HepG2 (cell line): ENCODE measurements around the gene DPH3. TPM values are rescaled to one million over a fixed set of nuclear protein-coding genes. Genes with fewer than 3 reads are reported as not detected.

Experiments
- CHCHD3 ChIP-seq: sonication (generic); formaldehyde crosslinking; IDR thresholded peaks from 2 replicates; pipeline ENCODE4 v1.8.0; 2022; ENCODE audit warnings: mild to moderate bottlenecking, missing genetic modification reagents, moderate library complexity
- CHD2 ChIP-seq: IDR thresholded peaks from 2 replicates; pipeline ENCODE4 v1.6.1; 2011; ENCODE audit warnings: low read depth, low read length, improper control_type of control experiment
- FOXO1 ChIP-seq: sonication (generic); formaldehyde crosslinking; IDR thresholded peaks from 2 replicates; pipeline ENCODE4 v1.4.0; 2020; ENCODE audit warnings: missing genetic modification reagents
- HIC2 ChIP-seq: sonication (generic); formaldehyde crosslinking; IDR thresholded peaks from 2 replicates; pipeline ENCODE4 v1.9.0; 2022; ENCODE audit warnings: low read depth, missing genetic modification reagents
- IRF9 ChIP-seq: sonication (generic); formaldehyde crosslinking; IDR thresholded peaks from 2 replicates; pipeline ENCODE4 v1.8.0; 2022; ENCODE audit warnings: missing genetic modification reagents, mild to moderate bottlenecking, borderline replicate concordance
- MTA1 ChIP-seq: sonication (generic); formaldehyde crosslinking; IDR thresholded peaks from 2 replicates; pipeline ENCODE4 v1.4.0; 2020; ENCODE audit warnings: missing genetic modification reagents, mild to moderate bottlenecking, borderline replicate concordance
- NCOR1 ChIP-seq: fragments of 200-600 bp; sonication (generic); IDR thresholded peaks from 2 replicates; pipeline ENCODE4 v1.7.0; 2017; ENCODE audit warnings: antibody characterized with exemption, low read length, borderline replicate concordance
- NFE2 ChIP-seq: sonication (generic); formaldehyde crosslinking; IDR thresholded peaks from 2 replicates; pipeline ENCODE4 v1.4.0; 2020; ENCODE audit warnings: missing genetic modification reagents
- RARA ChIP-seq: IDR thresholded peaks from 2 replicates; pipeline ENCODE4 v1.6.1; 2016; ENCODE audit warnings: missing genetic modification reagents, missing compliant biosample characterization
- SATB2 ChIP-seq: sonication (generic); formaldehyde crosslinking; IDR thresholded peaks from 2 replicates; pipeline ENCODE4 v1.5.0; 2020; ENCODE audit warnings: missing genetic modification reagents
- SP1 ChIP-seq, 2 experiments: fragments of 450-650 bp in 1 of 2; sonication (generic) in 1 of 2; formaldehyde crosslinking in 1 of 2; IDR thresholded peaks; 2 replicates each; pipeline versions ENCODE4 v1.4.0 to v1.6.1; 2016 to 2020; ENCODE audit warnings: missing genetic modification reagents in 1 of 2
- SRSF1 ChIP-seq: fragments of 200-400 bp; formaldehyde crosslinking; optimal IDR thresholded peaks from 2 replicates; pipeline ENCODE3; 2017; ENCODE audit warnings: mild to moderate bottlenecking, low read depth, low read length, moderate library complexity
- YEATS4 ChIP-seq: sonication (generic); formaldehyde crosslinking; IDR thresholded peaks from 2 replicates; pipeline ENCODE4 v1.4.0; 2020; ENCODE audit warnings: missing genetic modification reagents, borderline replicate concordance
- ZBTB34 ChIP-seq: sonication (generic); formaldehyde crosslinking; IDR thresholded peaks from 2 replicates; pipeline ENCODE4 v1.8.0; 2022; ENCODE audit warnings: mild to moderate bottlenecking, missing genetic modification reagents
- ZBTB37 ChIP-seq: sonication (generic); formaldehyde crosslinking; IDR thresholded peaks from 2 replicates; pipeline ENCODE4 v1.4.0; 2020; ENCODE audit warnings: mild to moderate bottlenecking, missing genetic modification reagents
- ZNF160 ChIP-seq: sonication (generic); formaldehyde crosslinking; IDR thresholded peaks from 2 replicates; pipeline ENCODE4 v1.8.0; 2022; ENCODE audit warnings: mild to moderate bottlenecking, inconsistent platforms, missing genetic modification reagents
- ZNF232 ChIP-seq: sonication (generic); formaldehyde crosslinking; IDR thresholded peaks from 2 replicates; pipeline ENCODE4 v1.4.0; 2020; ENCODE audit warnings: missing genetic modification reagents, borderline replicate concordance
- ZNF276 ChIP-seq: sonication (generic); formaldehyde crosslinking; IDR thresholded peaks from 2 replicates; pipeline ENCODE4 v1.4.0; 2020; ENCODE audit warnings: mild to moderate bottlenecking, low read depth, missing genetic modification reagents
- ZNF547 ChIP-seq: sonication (generic); formaldehyde crosslinking; IDR thresholded peaks from 2 replicates; pipeline ENCODE4 v1.5.1; 2020; ENCODE audit warnings: mild to moderate bottlenecking, missing genetic modification reagents
- ZNF562 ChIP-seq: sonication (generic); formaldehyde crosslinking; IDR thresholded peaks from 2 replicates; pipeline ENCODE4 v1.8.0; 2022; ENCODE audit warnings: missing genetic modification reagents, borderline replicate concordance
- ZNF639 ChIP-seq: conservative IDR thresholded peaks from 2 replicates; pipeline ENCODE4 v1.6.1; 2018; ENCODE audit warnings: missing genetic modification reagents
- polyA plus RNA-seq, 8 experiments: library from polyadenylated mRNA; depleted of rRNA in 3 of 8; stranded (reverse) in 7 of 8; unstranded in 1 of 8; fragments of >200 nt; fragmentation: Illumina TruSeq in 4 of 8; extraction: Trizol in 4 of 8; gene quantifications; 2 replicates each; pipeline versions ENCODE4 v1.2.1 to v1.2.3, GENCODE V29; 2011 to 2016; ENCODE audit warnings: low read depth in 4 of 8, missing spikeins in 1 of 8, mixed read lengths in 1 of 8; ENCODE audit not compliant: insufficient read depth in 1 of 8
- total RNA-seq, 5 experiments: library from RNA; depleted of rRNA; stranded (reverse); fragments of >200 nt; fragmentation: Illumina TruSeq; extraction: Trizol; gene quantifications; 2 replicates each; pipeline ENCODE4 v1.2.3, GENCODE V29; 2016; ENCODE audit warnings: low read depth in 1 of 5

Gene DPH3
- total and polyA plus RNA-seq, 2 of the 13 experiments (the other 11 are each of a cell fraction or from before 2014, with no cell fraction given): 18.3 to 21.6 TPM

GRCh38 chr3:16252243-16252978 lies 12.3 kb downstream of the DPH3 start (continued):
- TF ChIP-seq HIC2 (no peak), CHCHD3 (CRISPR knock-in tag) (no peak), ZNF232 (CRISPR knock-in tag) (no peak), MTA1 (no peak), RARA (CRISPR knock-in tag) (peak; percentile 74), FOXO1 (CRISPR knock-in tag) (0 out of 2 replicates have a peak, but pooled peaks have one; percentile 21), SP1 (IDR thresholded peaks at IDR 0.05) (no peak), SP1 (CRISPR knock-in tag; IDR thresholded peaks at IDR 0.05) (no peak), ZNF160 (CRISPR knock-in tag) (no peak), ZNF639 (CRISPR knock-in tag) (no peak), CHD2 (no peak), YEATS4 (peak; percentile 46; the same call in 1 of the 2 replicates), ZNF562 (CRISPR knock-in tag) (no peak), SATB2 (CRISPR knock-in tag) (no peak), NCOR1 (peak; percentile 87), ZNF547 (no peak), ZBTB37 (CRISPR knock-in tag) (no peak), NFE2 (CRISPR knock-in tag) (no peak), ZBTB34 (no peak), SRSF1 (no peak), ZNF276 (CRISPR knock-in tag) (no peak), IRF9 (CRISPR knock-in tag) (no peak)
